GM10266 (cell line): Measurements from ENCODE around the gene GINS2.

ENCODE experiments used
- DNase-seq: peaks from one replicate; pipeline ENCODE4 v3.0.0; 2012; ENCODE audit errors: extremely low spot score
- TF ChIP-seq, protein P1 (sequence below): IDR thresholded peaks from 2 replicates; pipeline ENCODE4 v1.5.1; 2012; ENCODE audit warnings: mild to moderate bottlenecking, low read depth; ENCODE audit not compliant: control insufficient read depth, insufficient read depth; ENCODE audit errors: missing control alignments

The GINS2 gene

DNA sequence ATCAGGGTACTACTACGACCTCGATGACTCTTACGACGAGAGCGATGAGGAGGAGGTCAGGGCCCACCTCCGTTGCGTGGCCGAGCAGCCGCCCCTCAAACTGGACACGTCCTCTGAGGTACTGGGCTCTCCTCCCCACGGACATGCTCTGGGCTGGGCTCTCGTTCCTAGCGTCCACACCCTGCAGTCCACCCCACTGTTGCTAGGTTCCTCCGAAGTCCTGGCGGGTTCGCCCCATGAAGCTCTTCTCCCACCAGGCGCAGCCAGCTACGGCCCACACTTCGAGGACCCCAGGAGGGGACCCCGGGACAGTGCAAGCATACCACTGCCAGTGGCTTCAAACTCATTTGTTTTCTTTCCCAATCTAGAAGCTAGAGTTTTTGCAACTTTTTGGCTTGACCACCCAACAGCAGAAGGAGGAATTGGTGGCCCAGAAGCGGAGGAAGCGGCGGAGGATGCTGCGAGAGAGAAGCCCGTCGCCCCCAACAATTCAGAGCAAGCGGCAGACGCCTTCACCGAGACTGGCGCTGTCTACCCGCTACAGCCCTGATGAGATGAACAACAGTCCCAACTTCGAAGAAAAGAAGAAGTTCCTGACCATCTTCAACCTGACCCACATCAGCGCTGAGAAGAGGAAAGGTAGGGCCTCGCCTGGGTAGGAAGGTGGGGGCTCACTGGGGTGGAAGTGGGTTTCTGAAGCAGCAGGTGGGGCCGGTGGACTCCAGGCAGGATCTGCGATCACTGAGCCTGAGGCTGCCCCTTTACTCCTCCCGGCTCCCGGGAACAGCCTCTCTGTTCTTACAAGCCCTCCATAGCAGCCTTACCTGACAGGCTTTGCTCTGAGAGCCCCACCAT, 25.6 kb downstream of the GINS2 start:
- no peak for DNase-seq

DNA sequence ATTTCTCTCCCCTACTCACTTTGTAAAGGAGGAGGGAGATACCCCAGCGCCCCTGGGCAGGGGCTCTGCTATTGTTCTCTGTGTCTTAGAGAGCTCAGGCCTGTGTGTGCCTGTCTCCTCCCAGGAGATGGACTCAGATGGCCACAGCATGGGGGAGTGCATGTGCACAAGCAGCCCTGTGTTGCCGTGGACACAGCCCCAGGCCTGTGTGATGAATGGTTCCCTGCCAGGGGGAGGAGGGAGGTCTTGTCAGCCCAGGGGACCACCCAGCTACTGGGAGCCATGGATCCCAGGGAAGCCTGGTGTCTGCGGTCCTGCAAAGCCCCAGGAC, 26.3 kb downstream of the GINS2 start:
- DNase-seq, result no peak
- TF ChIP-seq, protein P1, sequence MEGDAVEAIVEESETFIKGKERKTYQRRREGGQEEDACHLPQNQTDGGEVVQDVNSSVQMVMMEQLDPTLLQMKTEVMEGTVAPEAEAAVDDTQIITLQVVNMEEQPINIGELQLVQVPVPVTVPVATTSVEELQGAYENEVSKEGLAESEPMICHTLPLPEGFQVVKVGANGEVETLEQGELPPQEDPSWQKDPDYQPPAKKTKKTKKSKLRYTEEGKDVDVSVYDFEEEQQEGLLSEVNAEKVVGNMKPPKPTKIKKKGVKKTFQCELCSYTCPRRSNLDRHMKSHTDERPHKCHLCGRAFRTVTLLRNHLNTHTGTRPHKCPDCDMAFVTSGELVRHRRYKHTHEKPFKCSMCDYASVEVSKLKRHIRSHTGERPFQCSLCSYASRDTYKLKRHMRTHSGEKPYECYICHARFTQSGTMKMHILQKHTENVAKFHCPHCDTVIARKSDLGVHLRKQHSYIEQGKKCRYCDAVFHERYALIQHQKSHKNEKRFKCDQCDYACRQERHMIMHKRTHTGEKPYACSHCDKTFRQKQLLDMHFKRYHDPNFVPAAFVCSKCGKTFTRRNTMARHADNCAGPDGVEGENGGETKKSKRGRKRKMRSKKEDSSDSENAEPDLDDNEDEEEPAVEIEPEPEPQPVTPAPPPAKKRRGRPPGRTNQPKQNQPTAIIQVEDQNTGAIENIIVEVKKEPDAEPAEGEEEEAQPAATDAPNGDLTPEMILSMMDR, result no peak

More for the DNA sequence above, 25.6 kb downstream of the GINS2 start:
- TF ChIP-seq, protein P1, result no peak

DNA sequence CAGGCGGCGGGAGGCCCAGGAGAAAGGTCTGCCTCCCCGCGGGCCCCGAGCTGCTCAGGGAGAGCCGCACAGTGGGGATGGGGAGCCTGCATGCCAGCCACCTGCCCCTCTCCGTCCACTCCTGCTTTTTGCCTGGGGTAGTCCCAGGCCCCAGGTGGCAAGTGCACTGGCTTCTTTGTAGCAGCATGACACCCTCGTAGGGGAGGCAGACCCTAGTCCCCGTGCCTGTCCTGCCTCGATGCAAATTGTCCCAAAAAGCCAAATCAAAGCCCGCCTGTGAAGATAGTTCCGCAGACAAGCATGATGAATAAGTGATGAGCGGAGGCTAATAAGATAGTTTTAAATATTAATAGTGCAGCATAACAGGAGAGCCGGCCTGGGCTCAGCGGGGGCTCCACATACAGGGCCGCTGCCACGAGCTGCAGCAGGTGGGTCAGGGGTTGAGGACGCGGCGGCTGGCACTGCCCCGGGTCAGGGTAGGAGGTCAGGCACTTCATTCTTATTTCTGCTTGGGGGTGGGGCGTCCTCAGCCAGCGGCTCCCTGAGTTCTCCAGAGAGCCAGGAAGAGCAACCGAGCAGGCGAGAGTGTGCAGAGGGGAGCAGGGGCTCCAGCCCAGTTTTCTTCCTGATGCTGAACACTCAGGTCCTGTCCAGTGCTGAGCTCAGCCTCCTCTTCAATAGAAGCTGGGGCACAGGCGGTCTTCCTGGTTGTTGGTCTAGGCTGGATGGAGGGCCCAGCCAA, 26.8 kb downstream of the GINS2 start:
- no peak for DNase-seq
- TF ChIP-seq, protein P1, result no peak

DNA sequence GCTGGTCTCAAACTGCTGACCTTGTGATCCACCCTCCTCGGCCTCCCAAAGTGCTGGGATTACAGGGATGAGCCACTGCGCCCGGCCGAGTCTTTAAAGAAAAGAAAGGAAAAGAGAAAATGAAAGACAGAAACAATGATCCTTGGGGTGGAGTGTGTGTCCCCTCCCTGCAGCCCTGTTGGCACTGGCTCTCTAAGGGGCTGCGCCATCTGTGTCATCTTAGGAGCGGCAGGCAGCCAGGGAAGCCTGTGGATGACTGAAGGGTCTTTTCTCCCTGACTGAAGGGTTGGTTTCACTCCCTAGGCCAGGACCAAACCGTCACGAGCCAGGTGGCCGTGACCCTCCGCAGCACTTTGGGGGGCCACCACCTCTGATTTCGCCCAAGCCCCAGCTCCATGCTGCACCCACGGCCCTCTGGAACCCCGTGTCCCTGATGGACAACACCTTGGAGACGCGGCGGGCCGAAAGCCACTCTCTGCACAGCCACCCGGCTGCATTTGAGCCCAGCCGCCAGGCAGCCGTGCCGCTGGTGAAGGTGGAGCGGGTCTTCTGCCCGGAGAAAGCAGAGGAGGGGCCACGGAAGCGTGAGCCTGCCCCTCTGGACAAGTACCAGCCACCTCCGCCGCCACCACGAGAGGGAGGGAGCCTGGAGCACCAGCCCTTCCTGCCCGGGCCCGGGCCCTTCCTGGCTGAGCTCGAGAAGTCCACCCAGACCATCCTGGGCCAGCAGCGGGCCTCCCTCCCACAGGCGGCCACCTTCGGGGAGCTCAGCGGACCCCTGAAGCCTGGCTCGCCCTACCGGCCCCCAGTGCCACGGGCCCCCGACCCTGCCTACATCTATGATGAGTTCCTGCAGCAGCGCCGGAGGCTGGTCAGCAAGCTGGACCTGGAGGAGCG, 27.7 kb downstream of the GINS2 start:
- TF ChIP-seq, protein P1, result no peak
- no peak for DNase-seq

DNA sequence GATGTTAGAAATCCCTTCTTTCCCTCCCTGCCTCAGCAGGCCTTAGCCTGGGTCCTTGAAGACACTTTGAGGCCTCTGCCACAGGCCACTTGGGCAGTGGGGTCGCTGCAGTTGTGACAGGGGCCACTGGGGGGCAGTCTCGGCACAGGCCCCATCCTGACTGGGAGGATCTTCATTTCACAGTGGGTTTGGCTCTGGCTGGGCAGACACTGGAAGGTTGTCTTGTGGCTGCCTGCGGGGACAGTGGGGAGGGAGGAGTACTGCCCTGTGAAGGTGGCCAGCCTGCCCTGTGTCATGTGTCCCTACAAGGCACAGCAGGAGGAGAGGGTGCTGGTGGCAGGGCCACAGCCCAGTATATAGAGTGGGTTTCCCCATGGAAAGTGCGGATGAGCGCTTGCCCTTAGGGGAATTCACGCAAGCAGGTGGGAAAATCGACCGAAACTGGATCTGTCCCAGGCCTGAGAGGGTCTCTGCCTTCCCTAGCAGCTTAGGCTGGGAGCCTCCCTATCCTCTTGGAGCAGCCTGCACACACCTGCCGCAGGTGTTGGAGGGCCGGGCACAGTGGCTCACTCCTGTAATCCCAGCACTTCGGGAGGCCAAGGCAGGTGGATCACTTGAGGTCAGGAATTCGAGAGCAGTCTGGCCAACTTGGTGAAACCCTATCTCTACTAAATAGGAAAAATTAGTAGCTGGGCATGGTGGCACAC, 28.8 kb downstream of the GINS2 start:
- TF ChIP-seq, protein P1, result peak; percentile 86
- peak; percentile 92 for DNase-seq

DNA sequence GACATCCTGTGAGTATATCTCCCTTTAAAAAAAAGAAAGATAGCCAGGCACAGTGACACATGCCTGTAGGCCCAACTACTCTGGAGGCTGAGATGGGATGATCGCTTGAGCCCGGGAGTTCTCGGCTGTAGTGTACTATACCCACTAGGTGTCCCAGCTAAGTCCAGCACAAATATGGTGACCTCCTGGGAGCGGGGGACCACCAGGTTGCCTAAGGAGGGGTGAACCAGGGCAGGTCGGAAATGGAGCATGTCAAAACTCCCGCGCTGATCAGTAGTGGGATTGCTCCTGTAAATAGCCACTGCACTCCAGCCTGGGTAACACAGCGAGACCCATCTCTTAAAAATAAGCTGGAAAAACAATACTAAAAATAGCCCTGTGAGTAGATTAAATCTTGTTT, 29.4 kb downstream of the GINS2 start:
- no peak for DNase-seq
- TF ChIP-seq, protein P1, result no peak
